Progenitor cell of endocrine pancreas (in vitro differentiated cells): ENCODE measurements around the gene DAB1. TPM values are rescaled to one million over a fixed set of nuclear protein-coding genes. Genes with fewer than 3 reads are reported as not detected.

Experiments
- DNase-seq: peaks from one replicate; pipeline ENCODE4 v3.0.0; 2021; ENCODE audit warnings: low spot score; ENCODE audit not compliant: unreplicated experiment
- H3K27ac Mint-ChIP-seq: 2 replicates; pipeline ENCODE4 v1.8.0; 2021; ENCODE audit warnings: mild to moderate bottlenecking, moderate library complexity, mixed read lengths
- H3K27me3 Mint-ChIP-seq: 2 replicates; pipeline ENCODE4 v1.8.0; 2021; ENCODE audit warnings: mixed read lengths
- H3K36me3 Mint-ChIP-seq: 2 replicates; pipeline ENCODE4 v1.8.0; 2022; ENCODE audit warnings: mixed read lengths; ENCODE audit not compliant: insufficient read depth
- H3K4me1 Mint-ChIP-seq: 2 replicates; pipeline ENCODE4 v1.8.0; 2021; ENCODE audit warnings: low read depth, mixed read lengths
- H3K4me3 Mint-ChIP-seq: 2 replicates; pipeline ENCODE4 v1.8.0; 2021; ENCODE audit warnings: low read depth, mild to moderate bottlenecking, moderate library complexity, mixed read lengths
- H3K9me3 Mint-ChIP-seq: 2 replicates; pipeline ENCODE4 v1.8.0; 2021; ENCODE audit warnings: low read depth, mixed read lengths
- CTCF ChIP-seq: fragments of 200-600 bp; sonication (generic); IDR thresholded peaks from one replicate; pipeline ENCODE4 v1.5.0; 2021; ENCODE audit warnings: antibody characterized with exemption, mild to moderate bottlenecking; ENCODE audit not compliant: unreplicated experiment
- total RNA-seq: library from RNA; stranded (reverse); gene quantifications from 2 replicates; pipeline ENCODE4 v1.2.1, GENCODE V29; 2021

Gene DAB1
- total RNA-seq, 1 donor from 2014 or later = 4.8 TPM

DNA sequence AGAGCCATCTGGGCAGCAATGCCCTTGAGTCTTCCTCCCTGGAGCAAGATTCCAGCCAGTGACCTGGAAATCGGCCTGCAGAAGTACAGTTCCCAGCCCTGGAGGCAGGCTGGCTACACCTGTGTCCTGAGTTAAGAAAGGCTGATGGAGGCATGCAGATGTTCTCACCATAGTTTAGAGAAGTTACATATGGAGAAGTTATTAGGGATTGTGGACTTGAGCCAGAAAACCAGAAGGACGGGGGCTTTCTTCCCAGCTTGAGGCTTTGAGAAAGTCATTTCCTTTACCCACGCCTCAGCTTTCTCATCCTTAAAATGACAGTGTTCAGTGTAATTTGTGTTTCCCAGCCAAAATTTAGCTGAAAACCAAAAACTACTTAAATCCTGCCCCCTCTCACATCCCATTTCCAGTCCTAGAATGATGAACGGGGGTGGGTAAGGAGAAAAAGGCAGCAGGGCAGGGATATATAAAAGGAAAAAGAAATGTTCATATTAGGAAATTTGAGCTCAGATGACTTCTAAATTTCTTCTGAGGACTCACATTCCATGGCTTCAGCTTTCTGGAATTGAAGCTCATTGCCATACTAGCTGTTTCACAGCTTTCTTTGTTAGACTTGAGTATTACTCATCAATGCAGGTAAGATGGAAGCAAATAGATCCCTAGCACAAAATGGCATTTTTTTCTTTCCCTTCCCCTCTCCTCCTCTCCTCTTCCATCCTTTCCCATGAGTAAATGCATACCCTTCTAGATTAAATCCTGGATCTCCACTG is 443.7 kb downstream of the DAB1 start:
- H3K27me3 Mint-ChIP-seq = peaks cover 27% of the 10 kb centered on the region
- no peak overlapping the region for H3K4me3 Mint-ChIP-seq
- H3K36me3 Mint-ChIP-seq = no peaks in the 10 kb centered on the region
- no peak for TF ChIP-seq CTCF
- DNase-seq = no peak
- H3K27ac Mint-ChIP-seq = no peak overlapping the region
- no peaks in the 10 kb centered on the region for H3K9me3 Mint-ChIP-seq
- H3K4me1 Mint-ChIP-seq = peaks cover 3% of the 10 kb centered on the region

- H3K4me3 Mint-ChIP-seq = no peak overlapping the region
- peaks cover 25% of the 10 kb centered on the region for H3K27me3 Mint-ChIP-seq
- peaks cover 3% of the 10 kb centered on the region for H3K4me1 Mint-ChIP-seq
- no peak for DNase-seq
- H3K9me3 Mint-ChIP-seq = no peaks in the 10 kb centered on the region
- no peak overlapping the region for H3K27ac Mint-ChIP-seq
- no peaks in the 10 kb centered on the region for H3K36me3 Mint-ChIP-seq
- TF ChIP-seq CTCF = no peak
These were observed 445.0 kb downstream of the DAB1 start for GRCh38 chr1:56978819-56979218.

DNA sequence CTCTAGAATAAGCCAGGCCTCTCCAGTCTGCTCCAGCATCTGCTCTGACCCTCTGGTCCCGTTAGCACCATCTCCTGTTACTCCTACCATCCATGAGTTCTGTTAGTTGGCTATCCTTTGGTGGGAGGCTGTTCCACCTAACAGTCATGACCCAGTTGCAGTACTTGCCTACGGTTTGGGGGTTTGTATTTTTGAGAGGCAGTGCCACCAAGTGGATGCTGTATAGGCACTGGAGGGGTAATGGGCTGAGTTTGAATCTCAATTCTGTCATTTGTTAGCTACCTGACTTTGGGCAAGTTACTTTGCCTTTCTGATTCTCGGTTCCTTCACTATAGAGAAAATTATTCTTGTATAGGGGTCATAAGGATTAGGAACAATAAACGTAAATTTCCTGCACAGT is 445.9 kb downstream of the DAB1 start:
- no peaks in the 10 kb centered on the region for H3K9me3 Mint-ChIP-seq
- no peak overlapping the region for H3K4me3 Mint-ChIP-seq
- no peak for DNase-seq
- TF ChIP-seq CTCF = no peak
- H3K27ac Mint-ChIP-seq = no peak overlapping the region
- H3K27me3 Mint-ChIP-seq = peaks cover 24% of the 10 kb centered on the region
- H3K4me1 Mint-ChIP-seq = peaks cover 3% of the 10 kb centered on the region
- no peaks in the 10 kb centered on the region for H3K36me3 Mint-ChIP-seq

DNA sequence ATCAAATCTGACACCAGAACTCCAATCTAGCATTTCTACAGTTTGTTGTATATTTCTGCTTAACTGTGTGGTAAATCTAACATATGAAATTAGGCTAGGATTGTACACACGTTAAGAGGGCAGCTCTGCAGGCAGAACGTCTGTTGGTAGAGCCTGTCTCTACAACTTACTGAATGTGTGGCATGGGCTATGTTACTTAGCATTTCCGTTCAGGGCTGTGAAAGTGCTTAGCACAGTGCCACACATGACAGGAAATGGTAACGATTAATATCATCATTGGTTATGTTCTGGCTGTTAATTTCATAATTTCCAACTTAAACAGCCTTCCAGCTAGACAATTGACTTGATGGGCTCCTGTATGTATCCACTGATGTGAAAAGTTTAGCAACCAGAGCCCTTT is 448.4 kb downstream of the DAB1 start:
- Mint-ChIP-seq H3K36me3 (no peaks in the 10 kb centered on the region), H3K27me3 (peaks cover 11% of the 10 kb centered on the region), H3K27ac (no peak overlapping the region)

More for the DNA sequence above, 448.4 kb downstream of the DAB1 start:
- TF ChIP-seq CTCF = no peak
- Mint-ChIP-seq H3K4me1 (peaks cover 4% of the 10 kb centered on the region), H3K9me3 (no peaks in the 10 kb centered on the region), H3K4me3 (no peak overlapping the region)
- no peak for DNase-seq
